HCT116 (cell line): ENCODE data around the gene UCKL1. TPM values are rescaled to one million over a fixed set of nuclear protein-coding genes. Genes with fewer than 3 reads are reported as not detected.

Experiments
- ATAC-seq: fragments of 200-7000 bp; cut with Tn5 transposase; 2 replicates; pipeline ENCODE4 v1.9.1; 2020; ENCODE audit warnings: mild to moderate bottlenecking, moderate library complexity
- BruUV-seq: library from RNA; stranded (reverse); fragments of 400-500 nt; replicated peaks from 2 replicates; lab custom pipeline; 2021; lab: Mats Ljungman, UMichigan
- CTCF ChIA-PET: fragments of 300-600 bp; sonication (Branson Sonifier 250); formaldehyde crosslinking; loops from one replicate; lab custom pipeline; 2021; ENCODE audit warnings: antibody characterized with exemption; lab: Charles Lee
- POLR2A ChIA-PET: fragments of 300-600, 350-600 bp; sonication (Branson Sonifier 250); formaldehyde crosslinking; loops from one replicate; lab custom pipeline; 2021; ENCODE audit warnings: antibody characterized with exemption; lab: Charles Lee
- RAD21 ChIA-PET, 2 experiments: fragments of 300-600 bp; sonication (Branson Sonifier 250); formaldehyde crosslinking; loops; one replicate each; lab custom pipeline; 2023; ENCODE audit warnings: low total read pairs in 2 of 2; ENCODE audit not compliant: uncharacterized antibody in 2 of 2, unreplicated experiment in 2 of 2, low non-redundant PET in 1 of 2; lab: Charles Lee
- DNase-seq: peaks from one replicate; pipeline ENCODE4 v3.0.0-alpha.2; 2010; ENCODE audit warnings: low read depth, low spot score
- H2AFZ ChIP-seq: fragments of 200-600 bp; shearing (Covaris generic), sonication (generic); 2 replicates; pipeline ENCODE4 v1.6.1; 2017; ENCODE audit warnings: low read depth, mixed run types, mixed read lengths, antibody characterized with exemption, low read length; ENCODE audit not compliant: poor library complexity, severe bottlenecking
- H3K27ac ChIP-seq: 2 replicates; pipeline ENCODE4 v1.5.1; 2012; ENCODE audit warnings: low read depth, low read length
- H3K27me3 ChIP-seq: fragments of 200-600 bp; sonication (generic); 2 replicates; pipeline ENCODE4 v1.6.1; 2016; ENCODE audit warnings: mixed run types, low read length, mixed read lengths; ENCODE audit not compliant: insufficient read depth
- H3K36me3 ChIP-seq, 2 experiments: fragments of 200-500 bp in 1 of 2; fragments of 200-600 bp in 1 of 2; sonication (Bioruptor generic) in 1 of 2; sonication (generic) in 1 of 2; 2 replicates each; pipeline versions ENCODE4 v1.5.1 to v1.6.1; 2014 to 2016; ENCODE audit warnings: low read length in 2 of 2, inconsistent platforms in 1 of 2, mixed read lengths in 1 of 2, mixed run types in 1 of 2; ENCODE audit not compliant: insufficient read depth in 2 of 2, control insufficient read depth in 1 of 2
- H3K4me1 ChIP-seq, 2 experiments: fragments of 200-600 bp in 1 of 2; sonication (generic) in 1 of 2; 2 replicates each; pipeline versions ENCODE4 v1.5.1 to v1.6.1; 2012 to 2017; ENCODE audit warnings: low read length in 2 of 2, inconsistent platforms in 1 of 2, mild to moderate bottlenecking in 1 of 2, mixed read lengths in 1 of 2, mixed run types in 1 of 2, moderate library complexity in 1 of 2; ENCODE audit not compliant: insufficient read depth in 2 of 2, control insufficient read depth in 1 of 2
- H3K4me2 ChIP-seq: fragments of 200-600 bp; sonication (generic); 2 replicates; pipeline ENCODE4 v1.6.1; 2017; ENCODE audit warnings: mixed run types, low read length, mixed read lengths
- H3K4me3 ChIP-seq, 2 experiments: fragments of 200-600 bp in 1 of 2; sonication (generic) in 1 of 2; replicated peaks in 1 of 2; 2 replicates each; pipeline ENCODE4 v1.5.1; 2011 to 2016; ENCODE audit warnings: low read length in 2 of 2, control low read depth in 1 of 2, low read depth in 1 of 2, mild to moderate bottlenecking in 1 of 2, mixed read lengths in 1 of 2, mixed run types in 1 of 2
- H3K79me2 ChIP-seq: fragments of 200-600 bp; sonication (generic); 2 replicates; pipeline ENCODE4 v1.6.1; 2017; ENCODE audit warnings: mild to moderate bottlenecking, mixed run types, low read length, moderate library complexity, mixed read lengths; ENCODE audit not compliant: insufficient read depth
- H3K9ac ChIP-seq: fragments of 200-600 bp; sonication (generic); 2 replicates; pipeline ENCODE4 v1.6.1; 2016; ENCODE audit warnings: low read length, mixed read lengths
- H3K9me2 ChIP-seq: fragments of 200-600 bp; sonication (generic), shearing (Covaris generic); 2 replicates; pipeline ENCODE4 v1.6.1; 2017; ENCODE audit warnings: mixed run types, mild to moderate bottlenecking, moderate library complexity; ENCODE audit not compliant: insufficient read depth
- H3K9me3 ChIP-seq, 2 experiments: fragments of 200-500 bp in 1 of 2; fragments of 200-600 bp in 1 of 2; sonication (Bioruptor generic) in 1 of 2; sonication (generic) in 1 of 2; 2 replicates each; pipeline ENCODE4 v1.6.1; 2014 to 2017; ENCODE audit warnings: low read length in 2 of 2, mixed read lengths in 2 of 2, inconsistent platforms in 1 of 2, low read depth in 1 of 2, mild to moderate bottlenecking in 1 of 2, mixed run types in 1 of 2, moderate library complexity in 1 of 2; ENCODE audit not compliant: control insufficient read depth in 1 of 2, insufficient read depth in 1 of 2
- H4K20me1 ChIP-seq: fragments of 200-600 bp; sonication (generic), shearing (Covaris generic); 2 replicates; pipeline ENCODE4 v1.6.1; 2017; ENCODE audit warnings: mixed run types, mild to moderate bottlenecking, moderate library complexity; ENCODE audit not compliant: insufficient read depth
- ATF3 ChIP-seq: IDR thresholded peaks from 2 replicates; pipeline ENCODE4 v1.6.1; 2012
- CBX3 ChIP-seq: IDR thresholded peaks from 2 replicates; pipeline ENCODE4 v1.6.1; 2012; ENCODE audit warnings: low read depth
- CEBPB ChIP-seq: IDR thresholded peaks from 2 replicates; pipeline ENCODE4 v1.6.1; 2012; ENCODE audit warnings: low read depth
- CTCF ChIP-seq, 3 experiments: fragments of 200-600 bp in 1 of 3; sonication (generic) in 1 of 3; IDR thresholded peaks in 2 of 3; conservative IDR thresholded peaks in 1 of 3; 2 replicates each; pipeline ENCODE4 v1.5.1; 2012 to 2017; ENCODE audit warnings: low read depth in 2 of 3, low read length in 2 of 3, antibody characterized with exemption in 1 of 3, borderline replicate concordance in 1 of 3, control low read depth in 1 of 3, mild to moderate bottlenecking in 1 of 3, mixed read lengths in 1 of 3, mixed run types in 1 of 3, moderate library complexity in 1 of 3; ENCODE audit not compliant: insufficient read depth in 1 of 3
- EGR1 ChIP-seq: IDR thresholded peaks from 2 replicates; pipeline ENCODE4 v1.6.1; 2012; ENCODE audit warnings: low read depth
- ELF1 ChIP-seq: IDR thresholded peaks from 2 replicates; pipeline ENCODE4 v1.6.1; 2012; ENCODE audit warnings: low read depth, borderline replicate concordance
- EZH2 ChIP-seq: fragments of 200-600 bp; sonication (generic); IDR thresholded peaks from 2 replicates; pipeline ENCODE4 v1.6.1; 2017; ENCODE audit warnings: antibody characterized with exemption, mixed run types
- EZH2phosphoT487 ChIP-seq: fragments of 200-600 bp; IDR thresholded peaks from 2 replicates; pipeline ENCODE4 v1.6.1; 2018; ENCODE audit warnings: antibody characterized with exemption, borderline replicate concordance
- POLR2AphosphoS5 ChIP-seq: IDR thresholded peaks from 2 replicates; pipeline ENCODE4 v1.6.1; 2011; ENCODE audit warnings: mild to moderate bottlenecking, low read depth, low read length, moderate library complexity
- RAD21 ChIP-seq: IDR thresholded peaks from 2 replicates; pipeline ENCODE4 v1.6.1; 2012; ENCODE audit warnings: low read depth, mild to moderate bottlenecking
- SP1 ChIP-seq: IDR thresholded peaks from 2 replicates; pipeline ENCODE4 v1.6.1; 2012; ENCODE audit warnings: low read depth
- SRF ChIP-seq: IDR thresholded peaks from 2 replicates; pipeline ENCODE4 v1.6.1; 2012; ENCODE audit warnings: low read depth
- ZFX ChIP-seq: fragments of 450-650 bp; IDR thresholded peaks from 2 replicates; pipeline ENCODE4 v1.6.1; 2017
- intact Hi-C: fragments of 100-400 bp; cut with micrococcal nuclease; formaldehyde crosslinking; loops from 2 replicates; pipeline ENCODE4 v1.10.0; 2022
- total RNA-seq: library from RNA; stranded (reverse); gene quantifications from one replicate; pipeline ENCODE4 v1.2.1, GENCODE V29; 2021; ENCODE audit not compliant: unreplicated experiment
- TF ChIP-seq, protein P1 (sequence below): IDR thresholded peaks from 2 replicates; pipeline ENCODE4 v1.6.1; 2012
- TF ChIP-seq, protein P2 (sequence below): IDR thresholded peaks from 2 replicates; pipeline ENCODE4 v1.6.1; 2012; ENCODE audit warnings: low read depth

Gene UCKL1
- total RNA-seq, 1 experiment from 2014 or later = 54.2 TPM

DNA sequence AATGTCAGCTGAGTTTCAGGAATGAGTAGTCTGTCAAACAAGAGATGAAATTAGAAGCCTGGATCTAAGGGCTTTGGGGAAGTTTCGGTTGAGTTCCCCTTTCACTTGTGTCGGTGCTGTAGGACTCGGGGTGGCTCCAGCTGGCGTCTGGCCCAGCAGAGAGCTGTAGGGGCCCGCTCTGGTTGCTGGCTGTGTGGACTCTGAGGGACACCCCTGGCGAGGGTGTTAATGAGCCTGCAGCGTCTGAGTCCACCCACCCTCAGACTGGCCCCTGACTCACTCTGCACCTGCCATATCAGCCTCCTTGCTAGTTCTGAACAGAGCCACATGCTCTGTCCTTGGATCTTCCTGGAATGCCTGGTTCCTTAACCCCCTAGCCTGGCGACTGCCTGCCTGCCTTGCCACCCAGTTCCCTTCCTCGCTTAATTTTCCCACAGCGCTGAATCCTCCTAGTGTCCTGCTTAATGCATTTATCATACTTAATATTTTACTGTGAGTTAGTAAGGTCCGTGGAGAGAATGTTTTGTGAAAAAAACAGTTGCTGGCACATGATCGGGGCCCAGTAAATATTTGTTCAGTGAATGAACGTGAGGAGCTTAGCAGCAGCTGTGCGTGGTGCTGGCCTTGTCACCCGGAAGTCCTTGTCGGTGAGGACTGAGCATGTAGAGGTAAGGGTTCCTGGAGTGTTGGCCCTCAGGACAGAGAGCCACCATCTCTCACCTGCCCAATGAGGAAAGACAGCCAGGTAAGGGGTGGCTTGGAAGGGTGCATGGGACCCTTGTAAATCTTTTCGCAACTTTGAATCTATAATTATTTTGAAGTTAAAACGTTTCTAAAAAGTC, 59.7 kb downstream of the UCKL1 start:
- Histone ChIP-seq H3K36me3 (peaks cover 0 to 4% of the 10 kb centered on the region in 2 experiments; a peak in 1 of 4 replicates), H4K20me1 (peaks cover 14% of the 10 kb centered on the region; the same call in 1 of the 2 replicates), H3K9me3 (no peaks in the 10 kb centered on the region), H3K4me2 (peak overlapping the region; percentile 97), H3K79me2 (peaks cover 61% of the 10 kb centered on the region), H3K4me1 (peaks cover 12 to 46% of the 10 kb centered on the region in 2 experiments; a peak in 3 of 4 replicates), H3K27ac (no peak overlapping the region), H3K27me3 (no peaks in the 10 kb centered on the region), H3K9me2 (no peaks in the 10 kb centered on the region), H3K4me3 (peak overlapping the region; percentile 74 to 86), H2AFZ (no peak overlapping the region), H3K9ac (peak overlapping the region; percentile 84)
- ATAC-seq (no peak), DNase-seq (no peak)
- POLR2A ChIA-PET = no interaction called here
- BruUV-seq = no TSS peak
- RAD21 ChIA-PET = no interaction called here
- CTCF ChIA-PET = no interaction called here
- intact Hi-C loops = no loop called here
- TF ChIP-seq POLR2AphosphoS5 = no peak
- no peak for TF ChIP-seq RAD21
- TF ChIP-seq SP1 = no peak
- TF ChIP-seq SRF = no peak
- TF ChIP-seq ATF3 = no peak
- TF ChIP-seq, protein P1, sequence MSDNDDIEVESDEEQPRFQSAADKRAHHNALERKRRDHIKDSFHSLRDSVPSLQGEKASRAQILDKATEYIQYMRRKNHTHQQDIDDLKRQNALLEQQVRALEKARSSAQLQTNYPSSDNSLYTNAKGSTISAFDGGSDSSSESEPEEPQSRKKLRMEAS = no peak
- no peak for TF ChIP-seq CEBPB
- TF ChIP-seq EZH2phosphoT487 = no peak
- no peak for TF ChIP-seq ELF1
- no peak for TF ChIP-seq CBX3
- TF ChIP-seq, protein P2, sequence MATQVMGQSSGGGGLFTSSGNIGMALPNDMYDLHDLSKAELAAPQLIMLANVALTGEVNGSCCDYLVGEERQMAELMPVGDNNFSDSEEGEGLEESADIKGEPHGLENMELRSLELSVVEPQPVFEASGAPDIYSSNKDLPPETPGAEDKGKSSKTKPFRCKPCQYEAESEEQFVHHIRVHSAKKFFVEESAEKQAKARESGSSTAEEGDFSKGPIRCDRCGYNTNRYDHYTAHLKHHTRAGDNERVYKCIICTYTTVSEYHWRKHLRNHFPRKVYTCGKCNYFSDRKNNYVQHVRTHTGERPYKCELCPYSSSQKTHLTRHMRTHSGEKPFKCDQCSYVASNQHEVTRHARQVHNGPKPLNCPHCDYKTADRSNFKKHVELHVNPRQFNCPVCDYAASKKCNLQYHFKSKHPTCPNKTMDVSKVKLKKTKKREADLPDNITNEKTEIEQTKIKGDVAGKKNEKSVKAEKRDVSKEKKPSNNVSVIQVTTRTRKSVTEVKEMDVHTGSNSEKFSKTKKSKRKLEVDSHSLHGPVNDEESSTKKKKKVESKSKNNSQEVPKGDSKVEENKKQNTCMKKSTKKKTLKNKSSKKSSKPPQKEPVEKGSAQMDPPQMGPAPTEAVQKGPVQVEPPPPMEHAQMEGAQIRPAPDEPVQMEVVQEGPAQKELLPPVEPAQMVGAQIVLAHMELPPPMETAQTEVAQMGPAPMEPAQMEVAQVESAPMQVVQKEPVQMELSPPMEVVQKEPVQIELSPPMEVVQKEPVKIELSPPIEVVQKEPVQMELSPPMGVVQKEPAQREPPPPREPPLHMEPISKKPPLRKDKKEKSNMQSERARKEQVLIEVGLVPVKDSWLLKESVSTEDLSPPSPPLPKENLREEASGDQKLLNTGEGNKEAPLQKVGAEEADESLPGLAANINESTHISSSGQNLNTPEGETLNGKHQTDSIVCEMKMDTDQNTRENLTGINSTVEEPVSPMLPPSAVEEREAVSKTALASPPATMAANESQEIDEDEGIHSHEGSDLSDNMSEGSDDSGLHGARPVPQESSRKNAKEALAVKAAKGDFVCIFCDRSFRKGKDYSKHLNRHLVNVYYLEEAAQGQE = no peak
- TF ChIP-seq ZFX = no peak
- no peak for TF ChIP-seq CTCF (IDR thresholded peaks at IDR 0.05 in 2 of 3, conservative IDR thresholded peaks at IDR 0.05 in 1 of 3; ENCODE audit: borderline replicate concordance in 1 of 3, insufficient read depth in 1 of 3, low read depth in 2 of 3, low read length in 2 of 3)
- TF ChIP-seq EZH2 = no peak
- TF ChIP-seq EGR1 = no peak
